Thyroid gland (tissue), 4 donors: ENCODE data around the gene PTPRN2. TPM values are rescaled to one million over a fixed set of nuclear protein-coding genes. Genes with fewer than 3 reads are reported as not detected.

ENCODE experiments used
- DNase-seq, 2 donors: peaks; one replicate each; pipeline ENCODE4 v3.0.0-alpha.2; 2019
- H3K27ac ChIP-seq, 3 donors: fragments of 200-600 bp; sonication (generic); 1 replicate in 2 of 3; 2 replicates in 1 of 3; pipeline ENCODE4 v1.5.1; 2016 to 2019; ENCODE audit warnings: mild to moderate bottlenecking in 1 of 3, moderate library complexity in 1 of 3
- H3K27me3 ChIP-seq: fragments of 200-600 bp; sonication (generic); one replicate; pipeline ENCODE4 v1.5.1; 2019
- H3K36me3 ChIP-seq, 2 donors: fragments of 200-600 bp; sonication (generic); one replicate each; pipeline ENCODE4 v1.5.1; 2016 to 2019
- H3K4me1 ChIP-seq, 2 donors: fragments of 200-600 bp; sonication (generic); one replicate each; pipeline ENCODE4 v1.5.1; 2017 to 2019
- H3K4me3 ChIP-seq, 3 donors: fragments of 200-600 bp; sonication (generic); replicated peaks in 1 of 3; 1 replicate in 2 of 3; 2 replicates in 1 of 3; pipeline ENCODE4 v1.5.1; 2016; ENCODE audit warnings: mild to moderate bottlenecking in 1 of 3
- H3K9me3 ChIP-seq: fragments of 200-600 bp; sonication (generic); one replicate; pipeline ENCODE4 v1.5.1; 2017
- POLR2A ChIP-seq, 2 donors: fragments of 450-650 bp; IDR thresholded peaks; one replicate each; pipeline ENCODE4 v1.6.1; 2017; ENCODE audit warnings: antibody characterized with exemption in 2 of 2, mild to moderate bottlenecking in 2 of 2, moderate library complexity in 1 of 2
- WGBS, 2 donors: methylation state at CpG; one replicate each; pipeline ENCODE4 v1.1.5; 2017; 5-methylcytosine and 5-hydroxymethylcytosine counted together
- intact Hi-C: fragments of 100-400 bp; cut with DNase I; formaldehyde crosslinking; loops from one replicate; pipeline ENCODE4 v1.15.1; 2023
- total RNA-seq, 4 donors: library from RNA; depleted of rRNA; stranded (reverse); fragments of >200 nt; gene quantifications; one replicate each; pipeline ENCODE4 v1.2.3, GENCODE V29; 2016
- TF ChIP-seq, protein P1 (sequence below), 6 experiments: fragments of 200-600 bp in 3 of 6; fragments of 450-650 bp in 3 of 6; sonication (generic) in 3 of 6; IDR thresholded peaks; one replicate each; pipeline ENCODE4 v1.5.1; 2016 to 2019; ENCODE audit warnings: antibody characterized with exemption in 6 of 6, mild to moderate bottlenecking in 2 of 6, inconsistent platforms in 1 of 6, moderate library complexity in 1 of 6

PTPRN2 gene
- total RNA-seq, 4 donors from 2014 or later: 4.2 to 9.9 (median 7.7) TPM

DNA sequence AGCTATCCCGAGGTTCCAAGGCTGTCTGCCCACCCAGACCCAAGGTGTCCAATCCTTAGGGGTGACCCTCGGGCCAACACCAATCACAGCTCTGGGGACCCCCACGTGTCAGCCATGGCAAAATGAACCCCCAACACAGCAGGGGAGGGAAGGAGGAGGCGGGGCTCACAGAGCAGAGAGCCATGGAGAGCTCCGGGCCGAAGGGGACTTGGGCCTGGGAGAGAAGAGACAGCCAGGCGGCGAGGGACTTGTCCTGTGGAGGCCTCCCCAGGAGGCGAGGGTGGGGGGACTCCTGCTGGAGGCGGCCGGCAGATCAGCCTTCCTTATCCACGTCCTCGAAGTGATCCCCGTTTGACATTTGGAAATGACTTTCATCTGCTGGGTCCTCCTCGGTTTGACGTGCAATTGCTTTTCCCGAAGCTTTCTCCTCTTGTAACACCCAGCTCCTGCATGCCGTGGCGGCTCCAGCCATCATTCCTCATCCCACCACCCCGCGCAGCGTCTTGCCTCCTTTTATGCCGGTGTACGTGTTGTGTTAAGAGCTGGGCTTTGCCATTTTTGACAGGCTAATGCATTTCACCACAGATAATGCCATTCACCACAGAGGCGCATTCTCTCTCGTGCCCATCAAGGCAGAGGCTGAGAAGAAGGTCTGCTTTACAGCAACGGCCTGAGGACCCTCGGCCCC lies 913.5 kb downstream of the PTPRN2 start:
- no peaks in the 10 kb centered on the region for H3K4me1 ChIP-seq
- H3K9me3 ChIP-seq: no peaks in the 10 kb centered on the region
- 84 to 85% methylated on average over 26 to 27 of the region's 28 CpGs for WGBS, 2 donors
- H3K4me3 ChIP-seq: no peak overlapping the region
- H3K27me3 ChIP-seq: no peaks in the 10 kb centered on the region
- no peak overlapping the region for H3K27ac ChIP-seq
- no peak for DNase-seq
- no peaks in the 10 kb centered on the region for H3K36me3 ChIP-seq
- intact Hi-C loops: no loop called here
- TF ChIP-seq, protein P1, sequence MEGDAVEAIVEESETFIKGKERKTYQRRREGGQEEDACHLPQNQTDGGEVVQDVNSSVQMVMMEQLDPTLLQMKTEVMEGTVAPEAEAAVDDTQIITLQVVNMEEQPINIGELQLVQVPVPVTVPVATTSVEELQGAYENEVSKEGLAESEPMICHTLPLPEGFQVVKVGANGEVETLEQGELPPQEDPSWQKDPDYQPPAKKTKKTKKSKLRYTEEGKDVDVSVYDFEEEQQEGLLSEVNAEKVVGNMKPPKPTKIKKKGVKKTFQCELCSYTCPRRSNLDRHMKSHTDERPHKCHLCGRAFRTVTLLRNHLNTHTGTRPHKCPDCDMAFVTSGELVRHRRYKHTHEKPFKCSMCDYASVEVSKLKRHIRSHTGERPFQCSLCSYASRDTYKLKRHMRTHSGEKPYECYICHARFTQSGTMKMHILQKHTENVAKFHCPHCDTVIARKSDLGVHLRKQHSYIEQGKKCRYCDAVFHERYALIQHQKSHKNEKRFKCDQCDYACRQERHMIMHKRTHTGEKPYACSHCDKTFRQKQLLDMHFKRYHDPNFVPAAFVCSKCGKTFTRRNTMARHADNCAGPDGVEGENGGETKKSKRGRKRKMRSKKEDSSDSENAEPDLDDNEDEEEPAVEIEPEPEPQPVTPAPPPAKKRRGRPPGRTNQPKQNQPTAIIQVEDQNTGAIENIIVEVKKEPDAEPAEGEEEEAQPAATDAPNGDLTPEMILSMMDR (IDR thresholded peaks at IDR 0.05): no peak
- TF ChIP-seq POLR2A (IDR thresholded peaks at IDR 0.05): no peak

DNA sequence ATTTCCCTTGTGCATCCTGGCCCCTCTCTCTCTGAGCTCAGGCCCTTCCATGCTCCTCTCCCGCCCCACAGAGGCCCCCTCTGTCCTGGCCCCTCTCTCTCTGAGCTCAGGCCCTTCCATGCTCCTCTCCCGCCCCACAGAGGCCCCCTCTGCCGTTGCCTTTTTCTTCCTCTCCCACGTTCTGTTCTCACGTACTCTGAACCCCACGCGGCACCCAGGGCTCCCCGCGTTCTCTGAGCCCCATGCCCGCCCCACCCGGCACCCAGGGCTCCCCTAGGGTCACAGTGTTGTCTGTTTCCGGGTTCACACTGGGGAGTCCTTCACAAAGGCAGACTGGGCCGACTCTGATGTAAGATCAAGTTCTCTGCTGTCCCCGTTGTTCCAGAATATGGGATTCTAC lies 914.0 kb downstream of the PTPRN2 start:
- intact Hi-C loops: no loop called here
- TF ChIP-seq, protein P1 (IDR thresholded peaks at IDR 0.05): no peak
- no peak for TF ChIP-seq POLR2A (IDR thresholded peaks at IDR 0.05)
- no peaks in the 10 kb centered on the region for H3K9me3 ChIP-seq
- no peak overlapping the region for H3K4me3 ChIP-seq
- no peaks in the 10 kb centered on the region for H3K27me3 ChIP-seq
- H3K4me1 ChIP-seq: no peaks in the 10 kb centered on the region
- no peaks in the 10 kb centered on the region for H3K36me3 ChIP-seq
- WGBS, 2 donors: 71 to 79% methylated on average over 14 of the region's 14 CpGs
- no peak overlapping the region for H3K27ac ChIP-seq
- no peak for DNase-seq

DNA sequence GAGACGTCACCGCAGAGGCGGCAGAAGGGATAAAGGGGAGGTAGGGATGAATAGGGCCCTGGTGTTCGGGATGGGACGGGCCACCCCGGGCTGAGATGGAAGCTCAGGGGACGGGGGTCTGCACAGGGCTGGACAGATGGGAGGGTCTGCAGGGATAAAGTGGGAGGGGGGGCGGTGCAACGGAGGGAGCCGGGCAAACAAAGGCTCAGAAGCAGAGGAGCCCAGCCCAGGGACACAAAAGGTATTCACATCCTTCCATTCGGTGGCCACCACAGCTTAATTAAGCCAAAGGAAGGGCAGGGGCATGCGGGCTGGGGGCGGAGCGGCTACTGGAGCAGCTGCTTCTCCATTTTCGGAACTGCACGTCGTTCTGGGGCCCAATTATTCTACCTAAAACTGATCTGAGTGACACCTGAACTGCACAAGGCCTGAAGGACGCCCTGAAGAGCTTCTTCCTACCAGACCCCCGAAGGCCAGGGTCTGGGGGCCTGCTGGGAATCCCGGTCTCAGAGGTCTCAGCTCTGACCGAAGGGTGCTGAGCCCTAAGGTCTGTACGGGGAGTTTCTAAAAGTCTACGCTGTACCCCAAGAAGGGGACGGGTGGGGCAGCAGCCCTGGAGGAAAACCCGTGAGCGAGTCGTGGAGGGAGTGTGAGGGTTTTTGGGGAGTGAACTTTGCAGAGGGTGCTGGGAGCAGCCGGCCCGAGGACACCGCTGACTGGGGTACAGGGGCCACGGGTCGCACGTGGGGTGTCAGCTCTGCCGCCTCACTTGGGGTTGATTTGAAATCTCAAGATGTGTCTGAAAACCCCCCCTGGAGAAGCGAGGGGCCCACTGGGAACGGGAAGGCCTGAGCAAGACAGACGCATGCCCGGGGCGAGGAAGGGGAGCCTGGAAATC lies 916.0 kb downstream of the PTPRN2 start:
- intact Hi-C loops: no loop called here
- TF ChIP-seq POLR2A (IDR thresholded peaks at IDR 0.05): no peak
- TF ChIP-seq, protein P1 (IDR thresholded peaks at IDR 0.05): no peak
- H3K4me1 ChIP-seq: no peaks in the 10 kb centered on the region
- H3K36me3 ChIP-seq: no peaks in the 10 kb centered on the region
- WGBS, 2 donors: 85 to 86% methylated on average over 39 of the region's 39 CpGs
- no peaks in the 10 kb centered on the region for H3K27me3 ChIP-seq
- no peaks in the 10 kb centered on the region for H3K9me3 ChIP-seq
- no peak overlapping the region for H3K27ac ChIP-seq
- H3K4me3 ChIP-seq: no peak overlapping the region
- DNase-seq: no peak

DNA sequence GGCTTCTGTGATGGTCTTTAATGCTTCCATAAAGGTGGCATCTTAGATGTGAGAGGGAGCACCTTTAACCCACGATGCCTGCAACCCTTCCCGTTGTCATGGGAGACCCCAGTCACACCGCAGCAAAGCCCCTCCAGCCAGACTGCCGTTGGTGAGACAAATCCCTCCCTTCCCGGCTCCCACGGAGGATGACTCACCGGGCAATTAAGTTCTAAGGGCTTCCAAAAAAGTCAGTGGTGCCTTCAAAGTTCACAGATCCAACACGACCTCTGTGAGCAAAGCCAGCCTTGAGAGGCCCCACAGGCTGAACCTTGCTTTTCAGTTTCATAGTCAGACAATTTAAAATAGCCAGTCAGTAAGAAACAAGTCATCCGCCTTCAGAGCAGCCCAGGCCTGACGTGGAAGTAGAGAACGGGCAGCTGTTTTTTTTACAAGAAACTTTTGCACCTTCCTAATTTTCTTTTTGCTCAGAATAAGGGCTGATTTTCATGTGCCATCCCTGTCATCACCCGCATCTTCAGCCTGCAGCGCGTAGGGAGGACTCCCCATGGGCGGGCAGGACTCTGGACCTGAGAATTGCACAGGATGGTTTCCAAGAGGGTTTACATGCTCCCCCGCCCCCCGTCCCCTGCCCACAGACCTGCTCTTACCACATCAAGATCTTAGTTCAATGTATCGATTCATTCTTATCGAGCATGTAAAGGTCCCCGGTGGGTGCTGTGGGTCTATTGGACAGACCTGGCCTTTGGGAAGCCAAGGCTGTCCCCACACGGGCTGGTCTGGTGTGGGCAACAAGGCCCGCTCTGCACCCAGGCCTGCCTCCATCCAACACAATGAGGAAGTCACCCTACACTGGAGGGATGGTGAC lies 916.9 kb downstream of the PTPRN2 start:
- no peaks in the 10 kb centered on the region for H3K36me3 ChIP-seq
- no peaks in the 10 kb centered on the region for H3K27me3 ChIP-seq
- H3K4me1 ChIP-seq: no peaks in the 10 kb centered on the region
- WGBS, 2 donors: 64 to 74% methylated on average over 21 to 22 of the region's 22 CpGs
- H3K27ac ChIP-seq: no peak overlapping the region
- DNase-seq: no peak
- TF ChIP-seq POLR2A (IDR thresholded peaks at IDR 0.05): no peak
- intact Hi-C loops: no loop called here
- H3K4me3 ChIP-seq: no peak overlapping the region
- no peaks in the 10 kb centered on the region for H3K9me3 ChIP-seq

DNA sequence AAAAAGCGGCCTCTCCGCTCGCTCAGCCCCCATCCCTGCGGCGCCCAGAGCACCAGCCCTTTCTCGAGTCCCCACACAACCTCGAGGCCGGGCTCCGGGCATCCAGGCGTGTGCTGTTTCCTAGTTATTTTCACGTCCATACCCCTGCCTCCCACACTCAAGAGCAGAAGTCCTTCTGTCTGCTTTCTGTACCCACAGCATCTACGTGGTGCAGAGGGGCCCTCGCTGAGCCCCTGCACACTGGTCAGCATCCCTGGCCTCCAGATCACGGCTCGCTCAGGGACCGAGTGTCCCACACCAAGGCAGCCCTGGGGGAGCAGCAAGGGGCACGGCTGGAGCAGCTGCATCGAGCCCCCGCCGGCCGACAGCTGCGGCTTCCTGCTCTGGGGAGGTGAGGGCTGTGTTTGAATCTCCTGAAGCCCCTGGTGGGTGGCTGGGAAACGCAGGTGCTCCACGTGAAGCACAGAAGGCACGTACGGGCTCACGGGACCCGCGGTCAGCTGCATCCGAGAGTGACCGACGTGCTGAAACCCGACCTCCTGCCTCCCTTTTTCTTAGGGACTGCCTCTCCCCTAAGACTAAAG lies 917.8 kb downstream of the PTPRN2 start:
- no peaks in the 10 kb centered on the region for H3K9me3 ChIP-seq
- H3K27me3 ChIP-seq: no peaks in the 10 kb centered on the region
- H3K4me3 ChIP-seq: no peak overlapping the region
- TF ChIP-seq, protein P1 (IDR thresholded peaks at IDR 0.05): no peak
- TF ChIP-seq POLR2A (IDR thresholded peaks at IDR 0.05): no peak
- 48 to 67% methylated on average over 16 to 29 of the region's 33 CpGs for WGBS, 2 donors
- no peak for DNase-seq
- intact Hi-C loops: no loop called here
- H3K27ac ChIP-seq: no peak overlapping the region
- H3K36me3 ChIP-seq: no peaks in the 10 kb centered on the region
- no peaks in the 10 kb centered on the region for H3K4me1 ChIP-seq
